H1 (cell line): Measurements from ENCODE around the gene CC2D2A. TPM values are rescaled to one million over a fixed set of nuclear protein-coding genes. Genes with fewer than 3 reads are reported as not detected.

ENCODE experiments used
- CTCF ChIA-PET: fragments of 300-600 bp; sonication (Branson Sonifier 250); formaldehyde crosslinking; loops from one replicate; lab custom pipeline; 2021; ENCODE audit not compliant: partially characterized antibody; lab: Charles Lee
- POLR2A ChIA-PET: fragments of 300-600 bp; sonication (Branson Sonifier 250); formaldehyde crosslinking; loops from one replicate; lab custom pipeline; 2021; ENCODE audit warnings: inconsistent platforms; ENCODE audit not compliant: partially characterized antibody; lab: Charles Lee
- DNase-seq, 2 experiments: peaks; one replicate each; pipeline versions ENCODE4 v3.0.0 to v3.0.0-alpha.2; 2010 to 2022; ENCODE audit warnings: low spot score in 2 of 2, low read depth in 1 of 2, mixed read lengths in 1 of 2
- FAIRE-seq: peaks from 2 replicates; lab custom pipeline; 2011; peaks lifted over from hg19 to GRCh38; lab: Jason Lieb, UNC
- H2AFZ ChIP-seq: 2 replicates; pipeline ENCODE4 v1.8.1; 2012; ENCODE audit warnings: low read length, inconsistent platforms
- H2AK5ac ChIP-seq: 2 replicates; pipeline ENCODE4 v1.6.1; 2013; ENCODE audit warnings: low read depth, low read length
- H2BK120ac ChIP-seq: replicated peaks from 2 replicates; pipeline ENCODE3; 2013; ENCODE audit warnings: low read depth, low read length, inconsistent platforms
- H2BK12ac ChIP-seq: 2 replicates; pipeline ENCODE4 v1.6.1; 2013; ENCODE audit warnings: low read depth, low read length
- H2BK15ac ChIP-seq: 2 replicates; pipeline ENCODE4 v1.6.1; 2013; ENCODE audit warnings: low read length
- H2BK20ac ChIP-seq: 2 replicates; pipeline ENCODE4 v1.6.1; 2013; ENCODE audit warnings: low read length
- H2BK5ac ChIP-seq: 2 replicates; pipeline ENCODE4 v1.6.1; 2013; ENCODE audit warnings: low read depth, low read length
- H3K14ac ChIP-seq: 2 replicates; pipeline ENCODE4 v1.6.1; 2013; ENCODE audit warnings: inconsistent platforms; ENCODE audit not compliant: insufficient read length
- H3K18ac ChIP-seq: 2 replicates; pipeline ENCODE4 v1.6.1; 2013; ENCODE audit warnings: low read length; ENCODE audit errors: extremely low read depth
- H3K23ac ChIP-seq: 2 replicates; pipeline ENCODE4 v1.6.1; 2013; ENCODE audit warnings: inconsistent platforms; ENCODE audit not compliant: insufficient read length
- H3K23me2 ChIP-seq: 2 replicates; pipeline ENCODE4 v1.6.1; 2013; ENCODE audit warnings: low read depth, low read length
- H3K27ac ChIP-seq: 2 replicates; pipeline ENCODE4 v1.6.1; 2011; ENCODE audit warnings: low read depth, low read length, inconsistent platforms
- H3K27me3 ChIP-seq, 4 experiments: replicated peaks in 1 of 4; 1 replicate in 1 of 4; 2 replicates in 3 of 4; pipeline versions ENCODE4 v1.6.1 to v1.8.1; 2011 to 2013; ENCODE audit warnings: low read length in 3 of 4, mild to moderate bottlenecking in 3 of 4, inconsistent platforms in 2 of 4, mixed read lengths in 2 of 4, moderate library complexity in 1 of 4; ENCODE audit not compliant: control insufficient read depth in 3 of 4, insufficient read depth in 3 of 4; ENCODE audit errors: extremely low read depth in 1 of 4
- H3K36me3 ChIP-seq, 4 experiments: 2 replicates each; pipeline versions ENCODE4 v1.6.1 to v1.8.1; 2011 to 2013; ENCODE audit warnings: mild to moderate bottlenecking in 4 of 4, low read length in 3 of 4, moderate library complexity in 2 of 4, control low read depth in 1 of 4, inconsistent platforms in 1 of 4; ENCODE audit not compliant: insufficient read depth in 4 of 4, control insufficient read depth in 2 of 4
- H3K4ac ChIP-seq: replicated peaks from 2 replicates; pipeline ENCODE3; 2013; ENCODE audit warnings: low read length, low read depth, mixed read lengths, inconsistent platforms; ENCODE audit not compliant: insufficient read length
- H3K4me1 ChIP-seq, 4 experiments: replicated peaks in 1 of 4; 1 replicate in 1 of 4; 2 replicates in 3 of 4; pipeline versions ENCODE4 v1.6.1 to v1.8.1; 2011 to 2013; ENCODE audit warnings: low read length in 3 of 4, inconsistent platforms in 2 of 4, mixed read lengths in 1 of 4; ENCODE audit not compliant: insufficient read depth in 4 of 4, control insufficient read depth in 3 of 4
- H3K4me2 ChIP-seq, 2 experiments: 2 replicates each; pipeline versions ENCODE4 v1.6.1 to v1.8.1; 2011 to 2013; ENCODE audit warnings: low read depth in 2 of 2, low read length in 2 of 2, control low read depth in 1 of 2, inconsistent platforms in 1 of 2, mild to moderate bottlenecking in 1 of 2; ENCODE audit not compliant: insufficient read depth in 1 of 2
- H3K4me3 ChIP-seq, 4 experiments: fragments of 200-600, 300-600 bp in 1 of 4; sonication (generic), shearing (Covaris generic), sonication (Bioruptor Twin) in 1 of 4; 2 replicates each; pipeline versions ENCODE4 v1.5.1 to v1.8.1; 2011 to 2016; ENCODE audit warnings: low read length in 4 of 4, low read depth in 3 of 4, control low read depth in 2 of 4, inconsistent platforms in 2 of 4, mild to moderate bottlenecking in 2 of 4, mixed read lengths in 1 of 4, moderate library complexity in 1 of 4; ENCODE audit not compliant: insufficient read depth in 2 of 4; ENCODE audit errors: extremely low read depth in 1 of 4
- H3K56ac ChIP-seq: replicated peaks from 2 replicates; pipeline ENCODE3; 2013; ENCODE audit warnings: low read depth, mild to moderate bottlenecking, mixed read lengths, low read length, inconsistent platforms; ENCODE audit not compliant: insufficient read length
- H3K79me1 ChIP-seq: 2 replicates; pipeline ENCODE4 v1.6.1; 2013; ENCODE audit warnings: low read depth, low read length, control low read depth
- H3K79me2 ChIP-seq, 2 experiments: 2 replicates each; pipeline versions ENCODE4 v1.6.1 to v1.8.1; 2012 to 2013; ENCODE audit warnings: low read length in 2 of 2, mild to moderate bottlenecking in 2 of 2, inconsistent platforms in 1 of 2; ENCODE audit not compliant: insufficient read depth in 2 of 2, control insufficient read depth in 1 of 2
- H3K9ac ChIP-seq, 4 experiments: replicated peaks in 1 of 4; 1 replicate in 1 of 4; 2 replicates in 3 of 4; pipeline versions ENCODE4 v1.6.1 to v1.8.1; 2011 to 2013; ENCODE audit warnings: low read depth in 3 of 4, low read length in 3 of 4, control low read depth in 2 of 4, mild to moderate bottlenecking in 2 of 4, moderate library complexity in 2 of 4, inconsistent platforms in 1 of 4; ENCODE audit errors: extremely low read depth in 1 of 4
- H3K9me3 ChIP-seq, 2 experiments: 2 replicates each; pipeline versions ENCODE4 v1.6.1 to v1.8.1; 2012 to 2013; ENCODE audit warnings: mild to moderate bottlenecking in 2 of 2, moderate library complexity in 2 of 2, control low read depth in 1 of 2, inconsistent platforms in 1 of 2, low read depth in 1 of 2, low read length in 1 of 2, mixed read lengths in 1 of 2; ENCODE audit not compliant: insufficient read depth in 2 of 2
- H4K20me1 ChIP-seq, 2 experiments: replicated peaks in 1 of 2; 2 replicates each; pipeline versions ENCODE3 to v1.8.1; 2011 to 2013; ENCODE audit warnings: inconsistent platforms in 2 of 2, low read length in 2 of 2, mild to moderate bottlenecking in 1 of 2; ENCODE audit not compliant: insufficient read depth in 2 of 2, control insufficient read depth in 1 of 2
- H4K5ac ChIP-seq: 2 replicates; pipeline ENCODE4 v1.6.1; 2013; ENCODE audit warnings: low read length, low read depth, mixed read lengths, inconsistent platforms; ENCODE audit not compliant: insufficient read length
- H4K8ac ChIP-seq: 2 replicates; pipeline ENCODE4 v1.8.0; 2013; ENCODE audit warnings: mild to moderate bottlenecking, moderate library complexity, low read length, inconsistent platforms; ENCODE audit not compliant: insufficient read depth; ENCODE audit errors: extremely low read depth
- H4K91ac ChIP-seq: replicated peaks from 2 replicates; pipeline ENCODE3; 2013; ENCODE audit warnings: low read length, mixed read lengths, inconsistent platforms; ENCODE audit not compliant: insufficient read length
- ASH2L ChIP-seq: fragments of 200-600, 300-600 bp; sonication (generic); IDR thresholded peaks from one replicate; pipeline ENCODE4 v1.7.1; 2017; ENCODE audit warnings: low read length
- BCL11A ChIP-seq, 2 experiments: IDR thresholded peaks; one replicate each; pipeline ENCODE4 v1.6.1; 2011; ENCODE audit warnings: low read depth in 2 of 2, low read length in 2 of 2, mild to moderate bottlenecking in 2 of 2
- KDM5A ChIP-seq: fragments of 200-600 bp; IDR thresholded peaks from 2 replicates; pipeline ENCODE4 v1.7.1; 2012; ENCODE audit warnings: mild to moderate bottlenecking, low read length, inconsistent platforms, mixed read lengths
- POLR2A ChIP-seq, 2 experiments: IDR thresholded peaks; 1 replicate in 1 of 2; 2 replicates in 1 of 2; pipeline ENCODE4 v1.6.1; 2011; ENCODE audit warnings: low read depth in 2 of 2, low read length in 2 of 2, mild to moderate bottlenecking in 2 of 2; ENCODE audit errors: control extremely low read depth in 1 of 2
- RFX5 ChIP-seq: IDR thresholded peaks from 2 replicates; pipeline ENCODE4 v1.6.1; 2011; ENCODE audit warnings: low read depth, low read length, improper control_type of control experiment, borderline replicate concordance
- RXRA ChIP-seq: IDR thresholded peaks from 2 replicates; pipeline ENCODE4 v1.6.1; 2011; ENCODE audit warnings: low read depth, mild to moderate bottlenecking, low read length, moderate library complexity; ENCODE audit not compliant: insufficient read depth
- SIRT6 ChIP-seq: IDR thresholded peaks from one replicate; pipeline ENCODE4 v1.7.1; 2012; ENCODE audit warnings: low read length, inconsistent platforms
- SIX5 ChIP-seq: IDR thresholded peaks from 2 replicates; pipeline ENCODE4 v1.6.1; 2011; ENCODE audit warnings: mild to moderate bottlenecking, low read depth, low read length
- SP1 ChIP-seq: IDR thresholded peaks from 2 replicates; pipeline ENCODE4 v1.6.1; 2011; ENCODE audit warnings: low read depth, low read length
- SRF ChIP-seq: IDR thresholded peaks from 2 replicates; pipeline ENCODE4 v1.6.1; 2011; ENCODE audit warnings: mild to moderate bottlenecking, low read depth, low read length, moderate library complexity
- TBP ChIP-seq: IDR thresholded peaks from 2 replicates; pipeline ENCODE4 v1.6.1; 2011; ENCODE audit warnings: low read depth, low read length, improper control_type of control experiment
- ZNF274 ChIP-seq: IDR thresholded peaks from 2 replicates; pipeline ENCODE4 v1.7.0; 2012; ENCODE audit warnings: low read length, borderline replicate concordance; ENCODE audit errors: extremely low read depth
- WGBS, 2 experiments: shearing (Covaris generic) in 1 of 2; methylation state at CpG; one replicate each; pipeline versions ENCODE4 v1.1.6 to v1.1.7; 2013 to 2015; ENCODE audit warnings: low lambda C conversion rate in 2 of 2, mixed read lengths in 2 of 2, inconsistent platforms in 1 of 2, low coverage in 1 of 2, missing lambda C conversion rate in 1 of 2; ENCODE audit not compliant: insufficient replicate concordance in 2 of 2, insufficient coverage in 1 of 2, insufficient read length in 1 of 2; ENCODE audit errors: extremely low coverage in 1 of 2, missing lambda C conversion rate in 1 of 2; 5-methylcytosine and 5-hydroxymethylcytosine counted together
- polyA plus RNA-seq, 7 experiments: library from polyadenylated mRNA; depleted of rRNA in 3 of 7; stranded (reverse) in 5 of 7; unstranded in 2 of 7; fragments of >200 nt in 5 of 7; fragments of 200-250 nt in 2 of 7; gene quantifications; 1 replicate in 5 of 7; 2 replicates in 1 of 7; 4 replicates in 1 of 7; pipeline versions ENCODE4 v1.2.1 to v1.2.3, GENCODE V29; 2011 to 2013; ENCODE audit warnings: missing spikeins in 2 of 7, mixed read lengths in 2 of 7
- total RNA-seq: library from RNA; stranded (reverse); fragmentation: NEBNext Ultra II Directional; extraction: Animal tissue kit (Norgen Biotek cat#: 25700); gene quantifications from 2 replicates; pipeline ENCODE4 v1.2.1, GENCODE V29; 2021
- TF ChIP-seq, protein P1 (sequence below): IDR thresholded peaks from 2 replicates; pipeline ENCODE4 v1.6.1; 2012; ENCODE audit warnings: low read length, inconsistent platforms

The CC2D2A gene
- total and polyA plus RNA-seq, 2 of the 8 experiments (the other 6 are each of a cell fraction or from before 2014, with no cell fraction given), result 11.0 to 12.2 TPM

DNA sequence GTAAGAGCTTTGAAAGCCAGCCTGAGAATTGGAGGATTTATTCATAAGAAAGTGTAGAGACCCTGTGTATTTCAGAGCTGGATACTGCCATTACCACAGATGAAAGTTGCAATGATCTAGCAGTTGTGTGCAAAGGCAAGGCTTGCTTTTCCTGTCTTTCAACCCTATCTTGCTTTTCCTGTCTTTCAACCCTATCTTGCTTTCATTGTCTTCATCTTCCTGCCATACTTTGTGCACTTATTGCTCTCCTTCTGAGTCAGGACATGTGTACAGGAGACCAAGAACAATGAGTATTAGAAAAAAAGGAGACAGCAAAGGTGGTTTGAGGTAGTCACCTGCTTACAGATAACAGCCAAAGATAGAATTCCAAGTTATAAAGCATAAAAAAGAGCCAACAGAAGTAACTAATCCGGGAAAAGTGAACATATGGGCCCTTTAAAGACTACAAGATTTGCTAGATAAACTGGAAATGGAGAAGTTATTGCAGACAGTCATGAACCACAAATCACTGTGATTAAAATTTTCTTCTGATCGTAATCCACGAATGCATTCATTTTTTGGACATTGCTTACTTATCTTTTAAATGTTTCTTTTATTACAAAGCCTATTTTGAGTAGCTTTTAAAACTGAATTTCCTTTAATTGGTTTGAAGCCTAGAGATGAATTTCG is 24.7 kb upstream of the CC2D2A start:
- Histone ChIP-seq H3K14ac (no peak overlapping the region), H2BK12ac (no peak overlapping the region), H3K79me1 (no peaks in the 10 kb centered on the region), H3K23me2 (no peaks in the 10 kb centered on the region; the same call in 1 of the 2 replicates), H3K9ac (no peak overlapping the region), H3K9me3 (peaks cover 0 to 3% of the 10 kb centered on the region in 2 experiments; a peak in 2 of 4 replicates), H3K79me2 (no peaks in the 10 kb centered on the region), H3K27me3 (no peaks in the 10 kb centered on the region), H3K18ac (no peak overlapping the region), H3K4me2 (no peak overlapping the region), H3K36me3 (no peaks in the 10 kb centered on the region), H4K5ac (no peak overlapping the region), H4K20me1 (no peaks in the 10 kb centered on the region), H2BK20ac (no peak overlapping the region), H2BK15ac (no peak overlapping the region), H2AFZ (no peak overlapping the region), H3K4me1 (no peaks in the 10 kb centered on the region), H3K4me3 (no peak overlapping the region), H3K4ac (no peak overlapping the region), H3K27ac (no peak overlapping the region), H4K91ac (no peak overlapping the region), H3K23ac (no peak overlapping the region), H2AK5ac (no peak overlapping the region), H4K8ac (no peak overlapping the region), H2BK5ac (no peak overlapping the region), H3K56ac (no peak overlapping the region), H2BK120ac (no peak overlapping the region)
- 94% methylated on average over 4 of the region's 4 CpGs; no CpG with 5 or more reads in 1 of the 2 experiments for WGBS, 2 experiments
- CTCF ChIA-PET, result interaction anchor here (1.1 kb wide), 1 partner anchor 13 kb away, joined by 6 read pairs; no protein-coding TSS in a partner anchor
- no peak for FAIRE-seq
- POLR2A ChIA-PET, result no interaction called here
- DNase-seq, result no peak
- TF ChIP-seq SIX5 (no peak), KDM5A (no peak), RFX5 (no peak), ZNF274 (no peak), SRF (no peak), RXRA (no peak), POLR2A (IDR thresholded peaks at IDR 0.05; ENCODE audit: control extremely low read depth in 1 of 2, low read depth in 2 of 2, low read length in 2 of 2) (no peak), BCL11A (IDR thresholded peaks at IDR 0.05; ENCODE audit: low read depth in 2 of 2, low read length in 2 of 2) (no peak), SIRT6 (no peak), TBP (no peak), ASH2L (no peak), SP1 (no peak)
- TF ChIP-seq, protein P1, sequence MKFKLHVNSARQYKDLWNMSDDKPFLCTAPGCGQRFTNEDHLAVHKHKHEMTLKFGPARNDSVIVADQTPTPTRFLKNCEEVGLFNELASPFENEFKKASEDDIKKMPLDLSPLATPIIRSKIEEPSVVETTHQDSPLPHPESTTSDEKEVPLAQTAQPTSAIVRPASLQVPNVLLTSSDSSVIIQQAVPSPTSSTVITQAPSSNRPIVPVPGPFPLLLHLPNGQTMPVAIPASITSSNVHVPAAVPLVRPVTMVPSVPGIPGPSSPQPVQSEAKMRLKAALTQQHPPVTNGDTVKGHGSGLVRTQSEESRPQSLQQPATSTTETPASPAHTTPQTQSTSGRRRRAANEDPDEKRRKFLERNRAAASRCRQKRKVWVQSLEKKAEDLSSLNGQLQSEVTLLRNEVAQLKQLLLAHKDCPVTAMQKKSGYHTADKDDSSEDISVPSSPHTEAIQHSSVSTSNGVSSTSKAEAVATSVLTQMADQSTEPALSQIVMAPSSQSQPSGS, result no peak
